GM12878 (cell line): ENCODE results near the gene BAHD1. TPM values are rescaled to one million over a fixed set of nuclear protein-coding genes. Genes with fewer than 3 reads are reported as not detected.

Experiments used
- ATAC-seq: fragments of 200-7000 bp; cut with Tn5 transposase; 3 replicates; pipeline ENCODE4 v1.9.1; 2020; ENCODE audit warnings: mild to moderate bottlenecking, moderate library complexity
- BruUV-seq: library from RNA; stranded (reverse); fragments of 400-500 nt; replicated peaks from 2 replicates; lab custom pipeline; 2021; lab: Mats Ljungman, UMichigan
- CTCF ChIA-PET: fragments of 300-600 bp; sonication (Branson Sonifier 250); formaldehyde crosslinking; extraction: SDS; loops from one replicate; lab custom pipeline; 2021; ENCODE audit warnings: inconsistent platforms; lab: Yijun Ruan, JAX
- POLR2A ChIA-PET: fragments of 350-600 bp; formaldehyde crosslinking; extraction: SDS; loops from one replicate; lab custom pipeline; 2021; ENCODE audit warnings: inconsistent platforms; lab: Charles Lee
- RAD21 ChIA-PET: fragments of 300-600 bp; sonication (Branson Sonifier 250); formaldehyde crosslinking; loops from one replicate; lab custom pipeline; 2023; ENCODE audit warnings: antibody characterized with exemption; ENCODE audit not compliant: unreplicated experiment; lab: Charles Lee
- SMC1A ChIA-PET: fragments of 300-600 bp; sonication (Branson Sonifier 250); formaldehyde crosslinking; loops from one replicate; lab custom pipeline; 2023; ENCODE audit not compliant: unreplicated experiment, uncharacterized antibody; lab: Charles Lee
- DNase-seq: peaks from one replicate; pipeline ENCODE4 v3.0.0-alpha.2; 2011; ENCODE audit warnings: low read depth, low spot score
- FAIRE-seq: peaks from 3 replicates; lab custom pipeline; 2011; peaks lifted over from hg19 to GRCh38; lab: Jason Lieb, UNC
- H2AFZ ChIP-seq: 2 replicates; pipeline ENCODE4 v1.6.0; 2011; ENCODE audit warnings: low read depth, low read length, control low read depth; ENCODE audit not compliant: control insufficient read depth
- H3K27ac ChIP-seq: 2 replicates; pipeline ENCODE4 v1.5.1; 2011; ENCODE audit warnings: control low read depth; ENCODE audit not compliant: control insufficient read depth, insufficient read depth
- H3K27me3 ChIP-seq, 2 experiments: replicated peaks in 1 of 2; 2 replicates each; pipeline versions ENCODE4 v1.6.0 to v1.6.1; 2011; ENCODE audit warnings: low read length in 1 of 2; ENCODE audit not compliant: control insufficient read depth in 2 of 2, insufficient read depth in 2 of 2
- H3K36me3 ChIP-seq, 2 experiments: 2 replicates each; pipeline ENCODE4 v1.5.1; 2011; ENCODE audit warnings: low read length in 1 of 2; ENCODE audit not compliant: control insufficient read depth in 2 of 2, insufficient read depth in 2 of 2
- H3K4me1 ChIP-seq: 2 replicates; pipeline ENCODE4 v1.6.1; 2011; ENCODE audit warnings: mild to moderate bottlenecking, low read length, moderate library complexity, mixed read lengths; ENCODE audit not compliant: control insufficient read depth, insufficient read depth
- H3K4me2 ChIP-seq: 2 replicates; pipeline ENCODE4 v1.6.0; 2011; ENCODE audit warnings: control low read depth; ENCODE audit not compliant: control insufficient read depth, insufficient read depth
- H3K4me3 ChIP-seq: fragments of 200-600 bp; sonication (generic); 2 replicates; pipeline ENCODE4 v1.5.1; 2016
- H3K79me2 ChIP-seq: 2 replicates; pipeline ENCODE4 v1.6.0; 2011; ENCODE audit warnings: low read length; ENCODE audit not compliant: control insufficient read depth, insufficient read depth
- H3K9ac ChIP-seq: 2 replicates; pipeline ENCODE4 v1.8.0; 2011; ENCODE audit warnings: low read length, control low read depth, mixed read lengths; ENCODE audit not compliant: control insufficient read depth, insufficient read depth
- H3K9me3 ChIP-seq: replicated peaks from 3 replicates; pipeline ENCODE4 v1.5.1; 2011; ENCODE audit warnings: mild to moderate bottlenecking, low read length; ENCODE audit not compliant: control insufficient read depth, insufficient read depth
- H4K20me1 ChIP-seq: 2 replicates; pipeline ENCODE4 v1.6.0; 2011; ENCODE audit not compliant: control insufficient read depth, insufficient read depth
- CHD2 ChIP-seq: IDR thresholded peaks from 2 replicates; pipeline ENCODE4 v1.6.1; 2011; ENCODE audit warnings: low read depth, low read length, improper control_type of control experiment, borderline replicate concordance
- EP300 ChIP-seq, 2 experiments: fragments of 150-350 bp in 1 of 2; IDR thresholded peaks; 2 replicates each; pipeline ENCODE4 v1.6.1; 2011 to 2012; ENCODE audit warnings: low read depth in 2 of 2, low read length in 2 of 2, borderline replicate concordance in 1 of 2, improper control_type of control experiment in 1 of 2, inconsistent platforms in 1 of 2; ENCODE audit not compliant: control insufficient read depth in 1 of 2
- EZH2 ChIP-seq: IDR thresholded peaks from 2 replicates; pipeline ENCODE4 v1.6.1; 2012; ENCODE audit warnings: low read depth, mild to moderate bottlenecking, control low read depth, inconsistent platforms, low read length, borderline replicate concordance; ENCODE audit not compliant: control insufficient read depth
- RAD51 ChIP-seq: fragments of 450-650 bp; IDR thresholded peaks from 2 replicates; pipeline ENCODE4 v1.6.1; 2016; ENCODE audit warnings: moderate library complexity, mild to moderate bottlenecking, inconsistent platforms
- RB1 ChIP-seq: fragments of 450-650 bp; formaldehyde crosslinking; IDR thresholded peaks from 2 replicates; pipeline ENCODE4 v1.6.1; 2017; ENCODE audit warnings: mild to moderate bottlenecking, borderline replicate concordance
- RFX5 ChIP-seq: IDR thresholded peaks from 2 replicates; pipeline ENCODE4 v1.6.1; 2011; ENCODE audit warnings: low read depth, low read length, improper control_type of control experiment
- TBL1XR1 ChIP-seq: IDR thresholded peaks from 2 replicates; pipeline ENCODE4 v1.6.1; 2012; ENCODE audit warnings: low read depth, low read length, improper control_type of control experiment
- YY1 ChIP-seq: IDR thresholded peaks from 2 replicates; pipeline ENCODE4 v1.6.1; 2011; ENCODE audit warnings: low read depth, mild to moderate bottlenecking, low read length
- WGBS: methylation state at CpG from one replicate; pipeline ENCODE4 v1.1.6; 2016; ENCODE audit warnings: low lambda C conversion rate; ENCODE audit not compliant: insufficient replicate concordance, insufficient coverage; ENCODE audit errors: missing lambda C conversion rate; 5-methylcytosine and 5-hydroxymethylcytosine counted together
- in situ Hi-C: fragments of 300-500 bp; cut with MboI; formaldehyde crosslinking; loops from 9 replicates; pipeline ENCODE4 v1.14.3; 2018; ENCODE audit warnings: mixed read lengths
- intact Hi-C: fragments of 100-400 bp; cut with micrococcal nuclease; formaldehyde crosslinking; loops from one replicate; pipeline ENCODE4 v1.14.2; 2022; ENCODE audit not compliant: unreplicated experiment
- polyA plus RNA-seq, 11 experiments: library from polyadenylated mRNA; depleted of rRNA in 4 of 11; unstranded in 6 of 11; stranded (reverse) in 5 of 11; fragments of >200 nt; fragmentation: Nextera tagmentation in 4 of 11; fragmentation: Illumina TruSeq in 1 of 11; extraction: Ambion mirVana in 4 of 11; extraction: Trizol in 1 of 11; gene quantifications; 1 replicate in 1 of 11; 2 replicates in 10 of 11; pipeline versions ENCODE4 v1.2.1 to v1.2.3, GENCODE V29; 2011 to 2016; ENCODE audit warnings: inconsistent platforms in 2 of 11, missing spikeins in 2 of 11, low read depth in 1 of 11
- total RNA-seq, 4 experiments: library from RNA; depleted of rRNA in 3 of 4; stranded (reverse); fragments of >200 nt in 3 of 4; fragmentation: Illumina TruSeq in 1 of 4; extraction: Trizol in 1 of 4; gene quantifications; 2 replicates each; pipeline versions ENCODE4 v1.2.1 to v1.2.3, GENCODE V29; 2013 to 2021
- TF ChIP-seq, protein P1 (sequence below): IDR thresholded peaks from 2 replicates; pipeline ENCODE4 v1.6.1; 2011; ENCODE audit warnings: borderline replicate concordance, low read depth, mild to moderate bottlenecking, moderate library complexity, low read length; ENCODE audit not compliant: insufficient read depth, poor library complexity, severe bottlenecking
- TF ChIP-seq, protein P2 (sequence below): fragments of 450-650 bp; IDR thresholded peaks from 2 replicates; pipeline ENCODE4 v1.6.1; 2018; ENCODE audit warnings: mild to moderate bottlenecking, low read depth, moderate library complexity; ENCODE audit not compliant: partially characterized antibody

Gene BAHD1
- total and polyA plus RNA-seq, 10 of the 15 experiments (the other 5 are each of a cell fraction or from before 2014, with no cell fraction given), result 0.21 to 21.8 (median 5.8) TPM

DNA sequence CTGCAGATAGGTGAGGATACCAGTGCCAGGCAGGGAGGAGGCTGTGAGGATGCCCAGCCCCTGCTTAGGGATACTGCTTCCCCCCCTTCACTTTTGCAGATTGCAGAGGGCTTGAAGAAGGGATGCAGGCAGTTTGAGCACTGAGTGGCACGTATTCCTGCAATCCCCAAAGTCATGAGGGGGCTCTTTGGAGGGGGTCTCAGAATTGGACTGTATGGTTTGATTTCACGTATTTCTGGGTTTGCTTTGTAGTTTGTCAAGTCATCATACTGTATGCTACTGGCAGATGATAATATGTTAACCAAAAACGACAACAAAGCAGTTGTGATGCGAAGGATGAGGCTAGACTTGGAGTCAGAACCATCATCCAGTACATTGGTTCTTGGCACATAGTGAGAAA, 58.1 kb downstream of the BAHD1 start:
- Histone ChIP-seq H3K9ac (no peak overlapping the region), H3K4me1 (no peaks in the 10 kb centered on the region), H3K9me3 (no peaks in the 10 kb centered on the region), H3K36me3 (no peaks in the 10 kb centered on the region), H3K4me2 (no peak overlapping the region), H4K20me1 (no peaks in the 10 kb centered on the region), H2AFZ (no peak overlapping the region), H3K79me2 (no peaks in the 10 kb centered on the region), H3K27ac (no peak overlapping the region), H3K27me3 (no peaks in the 10 kb centered on the region; a peak in 1 of 4 replicates), H3K4me3 (no peak overlapping the region)
- in situ Hi-C loops (no loop called here), intact Hi-C loops (no loop called here)
- ChIA-PET RAD21 (no interaction called here), POLR2A (no interaction called here), CTCF (interaction anchor here (0.6 to 1.4 kb wide), 2 partner anchors 159 to 211 kb away, joined by 3 read pairs; no protein-coding TSS in a partner anchor), SMC1A (no interaction called here)
- BruUV-seq, result no TSS peak
- ATAC-seq (no peak), DNase-seq (no peak), FAIRE-seq (no peak)
- WGBS, result 23% methylated on average over 4 of the region's 4 CpGs
- TF ChIP-seq, protein P1, sequence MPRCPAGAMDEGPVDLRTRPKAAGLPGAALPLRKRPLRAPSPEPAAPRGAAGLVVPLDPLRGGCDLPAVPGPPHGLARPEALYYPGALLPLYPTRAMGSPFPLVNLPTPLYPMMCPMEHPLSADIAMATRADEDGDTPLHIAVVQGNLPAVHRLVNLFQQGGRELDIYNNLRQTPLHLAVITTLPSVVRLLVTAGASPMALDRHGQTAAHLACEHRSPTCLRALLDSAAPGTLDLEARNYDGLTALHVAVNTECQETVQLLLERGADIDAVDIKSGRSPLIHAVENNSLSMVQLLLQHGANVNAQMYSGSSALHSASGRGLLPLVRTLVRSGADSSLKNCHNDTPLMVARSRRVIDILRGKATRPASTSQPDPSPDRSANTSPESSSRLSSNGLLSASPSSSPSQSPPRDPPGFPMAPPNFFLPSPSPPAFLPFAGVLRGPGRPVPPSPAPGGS, result no peak
- TF ChIP-seq EP300 (IDR thresholded peaks at IDR 0.05; ENCODE audit: borderline replicate concordance in 1 of 2, control insufficient read depth in 1 of 2, low read depth in 2 of 2, low read length in 2 of 2), result no peak
- TF ChIP-seq EZH2, result no peak
- TF ChIP-seq RAD51, result no peak
- TF ChIP-seq, protein P2, sequence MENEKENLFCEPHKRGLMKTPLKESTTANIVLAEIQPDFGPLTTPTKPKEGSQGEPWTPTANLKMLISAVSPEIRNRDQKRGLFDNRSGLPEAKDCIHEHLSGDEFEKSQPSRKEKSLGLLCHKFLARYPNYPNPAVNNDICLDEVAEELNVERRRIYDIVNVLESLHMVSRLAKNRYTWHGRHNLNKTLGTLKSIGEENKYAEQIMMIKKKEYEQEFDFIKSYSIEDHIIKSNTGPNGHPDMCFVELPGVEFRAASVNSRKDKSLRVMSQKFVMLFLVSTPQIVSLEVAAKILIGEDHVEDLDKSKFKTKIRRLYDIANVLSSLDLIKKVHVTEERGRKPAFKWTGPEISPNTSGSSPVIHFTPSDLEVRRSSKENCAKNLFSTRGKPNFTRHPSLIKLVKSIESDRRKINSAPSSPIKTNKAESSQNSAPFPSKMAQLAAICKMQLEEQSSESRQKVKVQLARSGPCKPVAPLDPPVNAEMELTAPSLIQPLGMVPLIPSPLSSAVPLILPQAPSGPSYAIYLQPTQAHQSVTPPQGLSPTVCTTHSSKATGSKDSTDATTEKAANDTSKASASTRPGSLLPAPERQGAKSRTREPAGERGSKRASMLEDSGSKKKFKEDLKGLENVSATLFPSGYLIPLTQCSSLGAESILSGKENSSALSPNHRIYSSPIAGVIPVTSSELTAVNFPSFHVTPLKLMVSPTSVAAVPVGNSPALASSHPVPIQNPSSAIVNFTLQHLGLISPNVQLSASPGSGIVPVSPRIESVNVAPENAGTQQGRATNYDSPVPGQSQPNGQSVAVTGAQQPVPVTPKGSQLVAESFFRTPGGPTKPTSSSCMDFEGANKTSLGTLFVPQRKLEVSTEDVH, result no peak
- TF ChIP-seq RB1, result no peak
- no peak for TF ChIP-seq YY1
- no peak for TF ChIP-seq CHD2
- TF ChIP-seq TBL1XR1, result no peak
- no peak for TF ChIP-seq RFX5
